ENCODE data around the gene SMIM27. TPM values are rescaled to one million over a fixed set of nuclear protein-coding genes. Genes with fewer than 3 reads are reported as not detected.
"Not testable (repeated sequence)": the region's sequence is repeated elsewhere in the genome, so short reads cannot be mapped to it uniquely, and the experiment has no call there.

The SMIM27 gene
- total RNA-seq = 36.9 TPM
- polyA plus RNA-seq = 28.5 TPM
- long read RNA-seq, donor 1, partial matches to known transcripts = 0 of 2 reads
- long read RNA-seq, donor 1, other reads (novel, unspliced or antisense) = 0 of 2 reads
- long read RNA-seq, donor 2 = 0 reads
- long read RNA-seq, donor 3, transcript SMIM27-206 (1 exons, 668 nt) = major isoform, 13 of 800 reads
- long read RNA-seq, donor 3, partial matches to known transcripts = 107 of 800 reads
- long read RNA-seq, donor 3, other reads (novel, unspliced or antisense) = 678 of 800 reads
- long read RNA-seq, donor 4, transcript SMIM27-206 (1 exons, 668 nt) = major isoform, 5 of 17 reads
- long read RNA-seq, donor 4, partial matches to known transcripts = 12 of 17 reads
- long read RNA-seq, donor 4, other reads (novel, unspliced or antisense) = 0 of 17 reads
- long read RNA-seq, donor 5, transcript SMIM27-206 (1 exons, 668 nt) = major isoform, 21 of 942 reads
- long read RNA-seq, donor 5, partial matches to known transcripts = 192 of 942 reads
- long read RNA-seq, donor 5, other reads (novel, unspliced or antisense) = 729 of 942 reads
- long read RNA-seq, donor 6, transcript SMIM27-206 (1 exons, 668 nt) = major isoform, 5 of 405 reads
- long read RNA-seq, donor 6, partial matches to known transcripts = 372 of 405 reads
- long read RNA-seq, donor 6, other reads (novel, unspliced or antisense) = 28 of 405 reads
- long read RNA-seq, donor 7, transcript SMIM27-206 (1 exons, 668 nt) = major isoform, 8 of 27 reads
- long read RNA-seq, donor 7, partial matches to known transcripts = 19 of 27 reads
- long read RNA-seq, donor 7, other reads (novel, unspliced or antisense) = 0 of 27 reads
- long read RNA-seq, donor 8, partial matches to known transcripts = 14 of 15 reads
- long read RNA-seq, donor 8, other reads (novel, unspliced or antisense) = 0 of 15 reads
- long read RNA-seq, donor 9, partial matches to known transcripts = 27 of 31 reads
- long read RNA-seq, donor 9, other reads (novel, unspliced or antisense) = 0 of 31 reads
- long read RNA-seq, donor 10, transcript SMIM27-206 (1 exons, 668 nt) = major isoform, 7 of 411 reads
- long read RNA-seq, donor 10, partial matches to known transcripts = 49 of 411 reads
- long read RNA-seq, donor 10, other reads (novel, unspliced or antisense) = 355 of 411 reads

- Histone ChIP-seq H3K4me1 (ENCODE audit: control insufficient read depth in 2 of 2, insufficient read depth in 2 of 2, low read length in 2 of 2) (peaks cover 5 to 9% of the 10 kb centered on the region in 2 donors), H3K36me3 (ENCODE audit: control insufficient read depth in 2 of 2, insufficient read depth in 2 of 2, low read length in 1 of 2) (peaks cover 0 to 7% of the 10 kb centered on the region in 2 donors), H3K27me3 (ENCODE audit: control insufficient read depth in 2 of 2, insufficient read depth in 1 of 2, low read length in 1 of 2) (no peaks in the 10 kb centered on the region), H3K9me3 (ENCODE audit: control insufficient read depth in 2 of 2, insufficient read depth in 1 of 2, low read length in 1 of 2) (no peaks in the 10 kb centered on the region), H3K4me3 (ENCODE audit: low read length in 2 of 2) (peak within 1 kb of the TSS; percentile 73 to 74), H3K27ac (ENCODE audit: low read depth in 1 of 2, low read length in 1 of 2) (peak within 1 kb of the TSS; percentile 99)
- WGBS = under 1% methylated on average over 46 of the region's 46 CpGs
- DNase-seq (ENCODE audit: low read depth in 6 of 9, low spot score in 9 of 9) = peak; percentile 73 to 95 (median 90)
These were observed at the start of gene SMIM27, which contains the start of gene TOPORS for GRCh38 chr9:32552172-32552872. SMIM27 (plus strand) TSS chr9:32552327; CDS start chr9:32552435, 108 bp downstream. TOPORS (minus strand) TSS chr9:32552586; CDS start chr9:32552436, 150 bp downstream.

- Histone ChIP-seq H3K36me3 (ENCODE audit: control insufficient read depth in 2 of 2, insufficient read depth in 2 of 2, low read length in 1 of 2) (peaks cover 0 to 7% of the 10 kb centered on the region in 2 donors), H3K27ac (ENCODE audit: low read depth in 1 of 2, low read length in 1 of 2) (no peak overlapping the region), H3K4me3 (ENCODE audit: low read length in 2 of 2) (no peak overlapping the region), H3K4me1 (ENCODE audit: control insufficient read depth in 2 of 2, insufficient read depth in 2 of 2, low read length in 2 of 2) (no peaks in the 10 kb centered on the region), H3K9me3 (ENCODE audit: control insufficient read depth in 2 of 2, insufficient read depth in 1 of 2, low read length in 1 of 2) (no peaks in the 10 kb centered on the region), H3K27me3 (ENCODE audit: control insufficient read depth in 2 of 2, insufficient read depth in 1 of 2, low read length in 1 of 2) (no peaks in the 10 kb centered on the region)
- WGBS = 89% methylated on average over 4 of the region's 4 CpGs
- DNase-seq (ENCODE audit: low read depth in 6 of 9, low spot score in 9 of 9) = no peak
These were observed 49.7 kb upstream of the SMIM27 start for GRCh38 chr9:32502464-32502863.

- WGBS = 97% methylated on average over 3 of the region's 3 CpGs
- Histone ChIP-seq H3K4me1 (ENCODE audit: control insufficient read depth in 2 of 2, insufficient read depth in 2 of 2, low read length in 2 of 2) (no peaks in the 10 kb centered on the region), H3K9me3 (ENCODE audit: control insufficient read depth in 2 of 2, insufficient read depth in 1 of 2, low read length in 1 of 2) (no peaks in the 10 kb centered on the region), H3K27me3 (ENCODE audit: control insufficient read depth in 2 of 2, insufficient read depth in 1 of 2, low read length in 1 of 2) (no peaks in the 10 kb centered on the region), H3K27ac (ENCODE audit: low read depth in 1 of 2, low read length in 1 of 2) (no peak overlapping the region), H3K36me3 (ENCODE audit: control insufficient read depth in 2 of 2, insufficient read depth in 2 of 2, low read length in 1 of 2) (peaks cover 0 to 7% of the 10 kb centered on the region in 2 donors), H3K4me3 (ENCODE audit: low read length in 2 of 2) (no peak overlapping the region)
- no peak for DNase-seq (ENCODE audit: low read depth in 6 of 9, low spot score in 9 of 9)
These were observed 49.1 kb upstream of the SMIM27 start for GRCh38 chr9:32503008-32503407.

- Histone ChIP-seq H3K9me3 (ENCODE audit: control insufficient read depth in 2 of 2, insufficient read depth in 1 of 2, low read length in 1 of 2) (no peaks in the 10 kb centered on the region), H3K27me3 (ENCODE audit: control insufficient read depth in 2 of 2, insufficient read depth in 1 of 2, low read length in 1 of 2) (no peaks in the 10 kb centered on the region), H3K4me1 (ENCODE audit: control insufficient read depth in 2 of 2, insufficient read depth in 2 of 2, low read length in 2 of 2) (no peaks in the 10 kb centered on the region), H3K27ac (ENCODE audit: low read depth in 1 of 2, low read length in 1 of 2) (no peak overlapping the region), H3K4me3 (ENCODE audit: low read length in 2 of 2) (no peak overlapping the region), H3K36me3 (ENCODE audit: control insufficient read depth in 2 of 2, insufficient read depth in 2 of 2, low read length in 1 of 2) (no peaks in the 10 kb centered on the region)
- DNase-seq (ENCODE audit: low read depth in 6 of 9, low spot score in 9 of 9) = no peak
- WGBS = 98% methylated on average over 1 of the region's 1 CpG
These were observed 43.4 kb upstream of the SMIM27 start for GRCh38 chr9:32508728-32509127.

GRCh38 chr9:32516241-32516640, 35.9 kb upstream of the SMIM27 start:
- Histone ChIP-seq H3K4me3 (ENCODE audit: low read length in 2 of 2) (no peak overlapping the region), H3K9me3 (ENCODE audit: control insufficient read depth in 2 of 2, insufficient read depth in 1 of 2, low read length in 1 of 2) (peaks cover 0 to 7% of the 10 kb centered on the region in 2 donors), H3K27ac (ENCODE audit: low read depth in 1 of 2, low read length in 1 of 2) (no peak overlapping the region), H3K36me3 (ENCODE audit: control insufficient read depth in 2 of 2, insufficient read depth in 2 of 2, low read length in 1 of 2) (no peaks in the 10 kb centered on the region), H3K4me1 (ENCODE audit: control insufficient read depth in 2 of 2, insufficient read depth in 2 of 2, low read length in 2 of 2) (no peaks in the 10 kb centered on the region), H3K27me3 (ENCODE audit: control insufficient read depth in 2 of 2, insufficient read depth in 1 of 2, low read length in 1 of 2) (no peaks in the 10 kb centered on the region)
- DNase-seq (ENCODE audit: low read depth in 6 of 9, low spot score in 9 of 9) = no peak

- 96% methylated on average over 1 of the region's 1 CpG for WGBS
- DNase-seq (ENCODE audit: low read depth in 6 of 9, low spot score in 9 of 9) = no peak
- H3K4me3 ChIP-seq (ENCODE audit: low read length in 2 of 2) = no peak overlapping the region
- H3K27me3 ChIP-seq (ENCODE audit: control insufficient read depth in 2 of 2, insufficient read depth in 1 of 2, low read length in 1 of 2) = no peaks in the 10 kb centered on the region
- H3K36me3 ChIP-seq (ENCODE audit: control insufficient read depth in 2 of 2, insufficient read depth in 2 of 2, low read length in 1 of 2) = no peaks in the 10 kb centered on the region
- H3K9me3 ChIP-seq (ENCODE audit: control insufficient read depth in 2 of 2, insufficient read depth in 1 of 2, low read length in 1 of 2) = peaks cover 0 to 7% of the 10 kb centered on the region in 2 donors
- no peaks in the 10 kb centered on the region for H3K4me1 ChIP-seq (ENCODE audit: control insufficient read depth in 2 of 2, insufficient read depth in 2 of 2, low read length in 2 of 2)
- H3K27ac ChIP-seq (ENCODE audit: low read depth in 1 of 2, low read length in 1 of 2) = no peak overlapping the region
These were observed 33.9 kb upstream of the SMIM27 start for GRCh38 chr9:32518276-32518675.

- H3K27me3 ChIP-seq (ENCODE audit: control insufficient read depth in 2 of 2, insufficient read depth in 1 of 2, low read length in 1 of 2) = no peaks in the 10 kb centered on the region
- peaks cover 0 to 8% of the 10 kb centered on the region in 2 donors for H3K4me1 ChIP-seq (ENCODE audit: control insufficient read depth in 2 of 2, insufficient read depth in 2 of 2, low read length in 2 of 2)
- H3K36me3 ChIP-seq (ENCODE audit: control insufficient read depth in 2 of 2, insufficient read depth in 2 of 2, low read length in 1 of 2) = no peaks in the 10 kb centered on the region
- H3K4me3 ChIP-seq (ENCODE audit: low read length in 2 of 2) = no peak overlapping the region
- H3K9me3 ChIP-seq (ENCODE audit: control insufficient read depth in 2 of 2, insufficient read depth in 1 of 2, low read length in 1 of 2) = peaks cover 0 to 4% of the 10 kb centered on the region in 2 donors
- WGBS = 58% methylated on average over 1 of the region's 1 CpG
- H3K27ac ChIP-seq (ENCODE audit: low read depth in 1 of 2, low read length in 1 of 2) = no peak overlapping the region
- no peak for DNase-seq (ENCODE audit: low read depth in 6 of 9, low spot score in 9 of 9)
These were observed 28.2 kb upstream of the SMIM27 start for GRCh38 chr9:32523910-32524309.

- not testable (repeated sequence) for H3K9me3 ChIP-seq (ENCODE audit: control insufficient read depth in 2 of 2, insufficient read depth in 1 of 2, low read length in 1 of 2); H3K4me3 ChIP-seq (ENCODE audit: low read length in 2 of 2); H3K4me1 ChIP-seq (ENCODE audit: control insufficient read depth in 2 of 2, insufficient read depth in 2 of 2, low read length in 2 of 2); H3K27me3 ChIP-seq (ENCODE audit: control insufficient read depth in 2 of 2, insufficient read depth in 1 of 2, low read length in 1 of 2); DNase-seq (ENCODE audit: low read depth in 6 of 9, low spot score in 9 of 9); H3K36me3 ChIP-seq (ENCODE audit: control insufficient read depth in 2 of 2, insufficient read depth in 2 of 2, low read length in 1 of 2); H3K27ac ChIP-seq (ENCODE audit: low read depth in 1 of 2, low read length in 1 of 2)
- 96% methylated on average over 11 of the region's 11 CpGs for WGBS
These were observed 27.6 kb upstream of the SMIM27 start for GRCh38 chr9:32524558-32524891.

All from thymus (tissue), 14 donors.